Left cardiac atrium (tissue), 4 donors: Measurements from ENCODE around the gene ANO10. TPM values are rescaled to one million over a fixed set of nuclear protein-coding genes. Genes with fewer than 3 reads are reported as not detected.

Source experiments
- ATAC-seq, 2 donors: fragments of 200-7000 bp; cut with Tn5 transposase; one replicate each; pipeline ENCODE4 v1.9.1; 2020; ENCODE audit warnings: mild to moderate bottlenecking in 2 of 2, moderate library complexity in 2 of 2
- DNase-seq: peaks from one replicate; pipeline ENCODE4 v3.0.0-alpha.2; 2020
- intact Hi-C, 2 donors: fragments of 100-400 bp; cut with DNase I; formaldehyde crosslinking; loops; one replicate each; pipeline versions ENCODE4 v1.14.1 to v1.15.1; 2022 to 2023
- total RNA-seq, 2 donors: library from RNA; stranded (reverse); fragmentation: NEBNext Ultra II Directional; extraction: Animal tissue kit (Norgen Biotek cat#: 25700); gene quantifications; one replicate each; pipeline ENCODE4 v1.2.1, GENCODE V29; 2021
- donor health status: DM: no; HTN: yes; CAD: no.
- donor health status: DM: no; HTN: yes; CAD: no; lungs with severe emphysema.
- donor health status: DM: yes; HTN: yes; CAD: no.
- donor health status: Dilated cardiomyopathy.

The ANO10 gene
- total RNA-seq, 2 donors from 2014 or later, result 16.7 to 18.1 TPM

- peak; percentile 39 to 82 for ATAC-seq
- intact Hi-C loops, result no loop called here
- DNase-seq, result no peak
Measured at GRCh38 chr3:43317461-43318316, 304.1 kb downstream of the ANO10 start.

GRCh38 chr3:43316783-43317460, 304.9 kb downstream of the ANO10 start:
- ATAC-seq, result no peak
- intact Hi-C loops, result no loop called here
- no peak for DNase-seq

Other genes starting within 250 kb of the ANO10 start
- gene ABHD5, start 68.9 kb upstream of the ANO10 start, total RNA-seq, result 10 to 100 TPM; 27.9 to 29.2 TPM